Activated CD4-positive, alpha-beta T cell treated with anti-CD3 and anti-CD28 coated beads, Interleukin-2, Interleukin-6, amounts not matched to agents 100 ng/mL and 50 ng/mL, durations not matched to agents 16 hours and 8 hours (primary cell): ENCODE data around the gene FUCA1.

Source experiments
- DNase-seq: peaks from one replicate; pipeline ENCODE4 v3.0.0-alpha.2; 2020

Gene FUCA1

GRCh38 chr1:23799570-23800399, 68.3 kb downstream of the FUCA1 start:
- peak; percentile 76 for DNase-seq

GRCh38 chr1:23799255-23799569, 68.9 kb downstream of the FUCA1 start:
- no peak for DNase-seq

- no peak for DNase-seq
Measured at GRCh38 chr1:23798662-23799142, 69.4 kb downstream of the FUCA1 start.

- no peak for DNase-seq
Measured at GRCh38 chr1:23797478-23798448, 70.3 kb downstream of the FUCA1 start.

GRCh38 chr1:23796466-23797271, 71.4 kb downstream of the FUCA1 start:
- DNase-seq, result no peak

- no peak for DNase-seq
Measured at GRCh38 chr1:23795676-23796465, 72.2 kb downstream of the FUCA1 start.
